GM18868 (cell line): ENCODE results near the gene BANF2.
"Not testable (repeated sequence)": the region's sequence is repeated elsewhere in the genome, so short reads cannot be mapped to it uniquely, and the experiment has no call there.

Experiments used
- ATAC-seq: cut with Tn5 transposase; IDR thresholded peaks from one replicate; pipeline ENCODE4 v1.9.1; 2021; ENCODE audit warnings: mild to moderate bottlenecking, moderate library complexity; ENCODE audit not compliant: unreplicated experiment

Gene BANF2

DNA sequence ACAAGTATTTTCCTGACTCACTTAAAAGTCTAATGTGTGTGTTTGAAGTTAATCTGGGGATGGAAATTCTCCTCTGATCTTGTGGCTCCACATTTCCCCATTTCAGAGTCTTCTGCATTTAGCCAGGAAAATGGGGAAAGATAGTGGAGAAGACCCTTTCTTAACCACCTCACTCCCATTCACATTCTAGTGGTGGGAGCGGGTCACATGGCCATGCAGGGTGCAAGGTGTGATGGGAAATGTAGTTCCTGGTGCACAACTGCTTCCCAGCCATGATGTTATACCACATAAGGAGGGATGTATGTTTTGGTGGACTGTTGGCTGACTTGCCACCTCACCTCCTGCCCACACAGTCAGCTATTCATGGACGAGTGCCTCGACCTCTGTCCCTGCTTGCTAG lies 61.8 kb downstream of the BANF2 start:
- ATAC-seq = no peak

DNA sequence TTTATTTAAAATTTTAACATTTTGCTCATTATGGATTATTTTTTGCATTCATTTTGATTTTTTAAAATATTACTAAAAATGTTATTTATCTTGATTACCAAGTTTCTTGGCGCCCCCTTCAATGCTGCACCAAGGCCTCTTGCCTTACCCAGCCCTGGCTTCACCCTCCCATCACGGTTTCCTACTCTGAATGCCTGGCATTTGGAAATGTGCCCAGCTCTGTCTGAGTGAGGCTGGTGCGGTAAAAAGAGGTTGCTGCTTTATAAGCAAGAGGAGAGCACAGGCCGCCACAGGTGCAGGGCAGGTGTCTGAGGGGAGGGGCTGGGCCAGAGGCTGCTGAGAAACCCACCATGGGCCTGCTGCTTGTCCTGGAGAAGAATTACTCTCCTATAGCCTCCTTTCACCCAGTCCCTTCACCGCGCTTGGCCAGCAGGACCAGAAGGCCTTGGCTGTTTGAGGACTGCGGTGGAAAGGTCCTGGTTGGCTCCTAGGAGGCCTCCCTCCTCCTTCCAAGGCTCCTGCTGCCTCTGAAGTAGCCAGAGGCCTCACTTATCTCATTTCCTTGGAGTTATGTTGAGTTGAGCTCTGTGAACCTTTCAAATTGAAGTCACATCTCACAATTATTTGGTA lies 62.6 kb downstream of the BANF2 start:
- ATAC-seq = no peak

GRCh38 chr20:17762873-17763557 lies 63.2 kb downstream of the BANF2 start:
- no peak for ATAC-seq

GRCh38 chr20:17765017-17765416 lies 65.3 kb downstream of the BANF2 start:
- no peak for ATAC-seq

- ATAC-seq = no peak
These were observed 65.8 kb downstream of the BANF2 start for GRCh38 chr20:17765584-17765983.

- no peak for ATAC-seq
These were observed 66.5 kb downstream of the BANF2 start for GRCh38 chr20:17766226-17766625.

- no peak for ATAC-seq
These were observed 67.9 kb downstream of the BANF2 start for GRCh38 chr20:17767624-17768023.

- ATAC-seq = no peak
These were observed 68.5 kb downstream of the BANF2 start for GRCh38 chr20:17768271-17768670.

DNA sequence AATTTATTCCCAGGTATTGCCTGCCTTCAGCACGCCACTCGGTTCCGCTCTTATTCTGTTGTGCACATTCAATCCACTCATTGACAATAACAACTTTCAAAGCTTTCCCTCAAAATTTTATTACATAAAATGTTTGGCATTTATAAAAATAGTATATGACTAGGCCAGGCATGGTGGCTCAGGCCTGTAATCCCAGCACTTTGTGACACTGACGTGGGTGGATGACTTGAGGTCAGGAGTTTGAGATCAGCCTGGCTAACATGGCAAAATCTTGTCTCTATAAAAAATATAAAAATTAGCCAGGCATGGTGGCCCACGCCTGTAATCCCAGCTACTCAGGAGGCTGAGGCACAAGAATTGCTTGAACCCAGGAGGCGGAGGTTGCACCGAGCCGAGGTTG lies 70.0 kb downstream of the BANF2 start:
- ATAC-seq = not testable (repeated sequence)

DNA sequence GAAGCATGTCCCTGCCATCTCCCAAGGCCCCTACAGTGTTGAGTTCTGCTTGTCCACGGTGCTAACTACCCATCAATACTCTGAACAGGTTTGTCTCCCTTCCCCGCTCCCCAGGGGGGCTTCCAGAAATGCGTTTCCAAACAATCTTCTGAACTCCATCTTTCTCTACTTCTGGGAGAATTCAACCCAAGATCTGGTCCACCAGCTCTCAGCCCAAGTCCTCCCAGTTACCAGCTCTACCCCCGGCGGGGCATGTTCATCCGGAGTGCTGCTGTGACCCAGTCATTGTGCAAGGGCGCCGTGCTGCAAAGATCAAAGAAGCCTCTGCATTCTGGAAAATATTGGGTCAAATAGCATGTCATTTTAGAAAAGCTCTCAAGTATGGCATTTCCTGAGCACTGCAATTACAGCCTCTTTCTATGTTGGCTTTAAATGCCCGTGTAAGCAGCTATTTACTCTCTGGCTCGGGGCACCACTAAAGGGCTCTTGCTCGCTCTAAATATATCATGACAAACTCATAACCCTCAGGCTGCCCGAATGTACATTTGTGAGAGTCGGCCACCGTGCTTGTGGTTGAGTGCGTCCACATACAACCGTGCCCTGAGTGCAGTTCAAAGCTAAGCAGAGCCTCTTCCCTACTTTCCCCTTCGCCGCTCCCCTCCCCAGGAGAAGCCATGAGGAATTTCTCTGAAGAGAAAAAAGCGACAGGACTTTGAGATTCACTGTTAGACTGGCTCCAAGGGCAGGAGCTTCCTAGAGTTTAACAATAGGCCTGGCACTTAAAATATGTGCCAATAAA lies 71.6 kb downstream of the BANF2 start:
- no peak for ATAC-seq

DNA sequence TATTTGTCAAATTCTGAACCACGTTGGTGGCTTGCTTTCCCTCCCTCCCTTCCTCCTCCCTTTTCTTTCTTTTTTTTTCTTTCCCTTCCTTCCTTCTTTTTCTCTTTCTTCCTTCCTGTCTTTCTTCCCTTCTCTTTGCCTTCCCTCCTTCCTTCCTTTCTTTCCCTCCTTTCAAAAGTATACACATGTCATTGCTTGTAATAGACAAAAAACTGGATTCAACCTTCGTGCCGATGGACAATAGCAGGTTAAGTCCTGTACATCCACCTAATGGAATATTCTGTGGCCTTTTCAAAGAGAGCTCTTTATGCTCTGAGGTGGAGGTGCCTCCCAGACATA lies 72.2 kb downstream of the BANF2 start:
- no peak for ATAC-seq

- ATAC-seq = no peak
These were observed 73.9 kb downstream of the BANF2 start for GRCh38 chr20:17773619-17774018.

- no peak for ATAC-seq
These were observed 75.8 kb downstream of the BANF2 start for GRCh38 chr20:17775600-17775999.

DNA sequence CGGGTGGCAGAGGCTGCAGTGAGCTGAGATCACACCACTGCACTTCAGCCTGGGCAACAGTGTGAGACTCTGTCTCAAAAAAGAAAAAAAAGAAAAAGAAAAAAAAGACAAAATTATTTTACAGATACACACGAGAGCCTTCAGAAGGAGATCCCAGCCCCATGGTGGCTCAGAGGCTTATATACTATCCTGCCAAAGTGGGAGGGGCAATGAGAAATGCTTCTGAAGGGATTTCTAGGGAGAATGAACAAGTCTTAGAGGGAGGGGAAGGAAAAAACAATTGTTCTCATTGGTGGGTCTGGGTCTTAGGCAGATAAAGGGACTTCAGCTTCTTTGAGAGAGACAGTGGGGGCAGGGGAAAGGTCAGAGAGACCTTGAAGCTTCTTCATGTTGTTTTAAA lies 76.8 kb downstream of the BANF2 start:
- ATAC-seq = no peak

- not testable (repeated sequence) for ATAC-seq
These were observed 79.2 kb downstream of the BANF2 start for GRCh38 chr20:17779011-17779410.

- peak; percentile 83 for ATAC-seq
These were observed 83.0 kb downstream of the BANF2 start for GRCh38 chr20:17782768-17783167.

- no peak for ATAC-seq
These were observed 83.9 kb downstream of the BANF2 start for GRCh38 chr20:17783671-17784070.

DNA sequence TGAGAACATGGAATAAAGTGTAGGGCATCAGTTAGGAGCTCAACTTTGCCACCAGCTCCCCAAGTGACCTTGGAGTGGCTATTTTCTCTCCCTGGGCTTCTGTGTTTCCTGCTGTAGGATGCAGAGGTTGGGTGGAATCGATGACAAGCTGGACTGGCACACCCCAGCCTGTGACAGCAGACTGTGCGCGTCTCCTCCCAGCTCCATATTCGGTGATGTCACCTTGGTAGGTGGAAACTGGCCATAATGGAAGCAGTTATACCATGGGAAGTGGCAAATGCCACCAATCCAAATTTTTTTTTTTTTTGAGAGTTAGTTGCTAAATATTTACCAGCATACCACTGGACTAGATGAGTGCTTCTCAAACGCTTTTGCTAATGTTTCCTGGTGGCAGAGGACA lies 85.2 kb downstream of the BANF2 start:
- ATAC-seq = no peak
